Activated CD4-positive, alpha-beta T cell treated with anti-CD3 and anti-CD28 coated beads, Interleukin-2, Interleukin-4, amounts not matched to agents 100 ng/mL and 50 ng/mL, durations not matched to agents 16 hours and 8 hours (primary cell): ENCODE results near the gene HERPUD2.
"Not testable (repeated sequence)": the region's sequence is repeated elsewhere in the genome, so short reads cannot be mapped to it uniquely, and the experiment has no call there.

ENCODE experiments used
- DNase-seq: peaks from one replicate; pipeline ENCODE4 v3.0.0-alpha.2; 2020; ENCODE audit warnings: low spot score

The HERPUD2 gene

GRCh38 chr7:35677582-35678356 lies 17.2 kb downstream of the HERPUD2 start:
- no peak for DNase-seq

GRCh38 chr7:35676211-35676610 lies 18.7 kb downstream of the HERPUD2 start:
- no peak for DNase-seq

GRCh38 chr7:35670856-35671569 lies 23.9 kb downstream of the HERPUD2 start:
- no peak for DNase-seq

GRCh38 chr7:35660411-35660810 lies 34.5 kb downstream of the HERPUD2 start:
- not testable (repeated sequence) for DNase-seq

GRCh38 chr7:35658606-35659201 lies 36.2 kb downstream of the HERPUD2 start:
- peak; percentile 11 for DNase-seq

GRCh38 chr7:35657125-35657524 lies 37.8 kb downstream of the HERPUD2 start:
- DNase-seq = peak; percentile 17

- DNase-seq = not testable (repeated sequence)
Observed at GRCh38 chr7:35654558-35654957, 40.4 kb downstream of the HERPUD2 start.

- no peak for DNase-seq
Observed at GRCh38 chr7:35652124-35652523, 42.8 kb downstream of the HERPUD2 start.

- DNase-seq = no peak
Observed at GRCh38 chr7:35650751-35651150, 44.2 kb downstream of the HERPUD2 start.

GRCh38 chr7:35649711-35650110 lies 45.2 kb downstream of the HERPUD2 start:
- DNase-seq = no peak

- no peak for DNase-seq
Observed at GRCh38 chr7:35648367-35648766, 46.6 kb downstream of the HERPUD2 start.

- DNase-seq = no peak
Observed at GRCh38 chr7:35647171-35647574, 47.8 kb downstream of the HERPUD2 start.

GRCh38 chr7:35646289-35647023 lies 48.5 kb downstream of the HERPUD2 start:
- DNase-seq = no peak

- DNase-seq = no peak
Observed at GRCh38 chr7:35645691-35646090, 49.2 kb downstream of the HERPUD2 start.

- no peak for DNase-seq
Observed at GRCh38 chr7:35630024-35630972, 64.6 kb downstream of the HERPUD2 start.

GRCh38 chr7:35624299-35625186 lies 70.4 kb downstream of the HERPUD2 start:
- DNase-seq = peak; percentile 49

- DNase-seq = no peak
Observed at GRCh38 chr7:35623381-35623780, 71.6 kb downstream of the HERPUD2 start.

GRCh38 chr7:35619863-35620262 lies 75.1 kb downstream of the HERPUD2 start:
- no peak for DNase-seq

- DNase-seq = no peak
Observed at GRCh38 chr7:35617041-35617440, 77.9 kb downstream of the HERPUD2 start.

GRCh38 chr7:35613150-35613549 lies 81.8 kb downstream of the HERPUD2 start:
- no peak for DNase-seq
